CD14-positive monocyte (primary cell): ENCODE data around the gene IQCF5. TPM values are rescaled to one million over a fixed set of nuclear protein-coding genes. Genes with fewer than 3 reads are reported as not detected.

Experiments used
- DNase-seq, 3 donors: peaks; one replicate each; pipeline ENCODE4 v3.0.0-alpha.2; 2011 to 2022
- H2AFZ ChIP-seq: 2 replicates; pipeline ENCODE4 v1.6.0; 2012; ENCODE audit warnings: mild to moderate bottlenecking, low read depth, low read length, inconsistent platforms; ENCODE audit not compliant: insufficient read depth, poor library complexity, severe bottlenecking
- H3K27ac ChIP-seq, 2 donors: 1 replicate in 1 of 2; 2 replicates in 1 of 2; pipeline ENCODE4 v1.5.1; 2012 to 2013; ENCODE audit warnings: low read length in 2 of 2, control low read depth in 1 of 2, inconsistent platforms in 1 of 2, low read depth in 1 of 2, mild to moderate bottlenecking in 1 of 2
- H3K27me3 ChIP-seq, 2 donors: one replicate each; pipeline versions ENCODE4 v1.6.0 to v1.6.1; 2011 to 2013; ENCODE audit warnings: low read length in 2 of 2; ENCODE audit not compliant: control insufficient read depth in 2 of 2, insufficient read depth in 2 of 2
- H3K36me3 ChIP-seq, 2 donors: replicated peaks in 1 of 2; 1 replicate in 1 of 2; 2 replicates in 1 of 2; pipeline versions ENCODE4 v1.5.1 to v1.6.1; 2012 to 2013; ENCODE audit warnings: low read length in 2 of 2, control low read depth in 1 of 2, inconsistent platforms in 1 of 2, mild to moderate bottlenecking in 1 of 2; ENCODE audit not compliant: insufficient read depth in 2 of 2, control insufficient read depth in 1 of 2
- H3K4me1 ChIP-seq, 2 donors: 1 replicate in 1 of 2; 2 replicates in 1 of 2; pipeline versions ENCODE4 v1.5.1 to v1.6.1; 2012 to 2013; ENCODE audit warnings: low read length in 2 of 2, control low read depth in 1 of 2, inconsistent platforms in 1 of 2, mild to moderate bottlenecking in 1 of 2, moderate library complexity in 1 of 2; ENCODE audit not compliant: insufficient read depth in 2 of 2, control insufficient read depth in 1 of 2
- H3K4me2 ChIP-seq: replicated peaks from 2 replicates; pipeline ENCODE3; 2012; ENCODE audit warnings: low read length, moderate library complexity, mild to moderate bottlenecking; ENCODE audit not compliant: poor library complexity, severe bottlenecking; ENCODE audit errors: extremely low read depth
- H3K4me3 ChIP-seq, 3 experiments: fragments of 200-600 bp in 1 of 3; sonication (generic) in 1 of 3; replicated peaks in 1 of 3; 1 replicate in 2 of 3; 2 replicates in 1 of 3; pipeline ENCODE4 v1.5.1; 2011 to 2013; ENCODE audit warnings: low read length in 3 of 3, mild to moderate bottlenecking in 3 of 3, control low read depth in 2 of 3, low read depth in 2 of 3, inconsistent platforms in 1 of 3, moderate library complexity in 1 of 3
- H3K79me2 ChIP-seq: 2 replicates; pipeline ENCODE4 v1.6.0; 2012; ENCODE audit warnings: mild to moderate bottlenecking, control low read depth, inconsistent platforms, low read length, moderate library complexity; ENCODE audit not compliant: insufficient read depth
- H3K9ac ChIP-seq: 2 replicates; pipeline ENCODE4 v1.6.0; 2017; ENCODE audit warnings: low read length, mild to moderate bottlenecking; ENCODE audit not compliant: insufficient read depth, poor library complexity, severe bottlenecking
- H3K9me3 ChIP-seq, 2 donors: replicated peaks in 1 of 2; 1 replicate in 1 of 2; 2 replicates in 1 of 2; pipeline versions ENCODE4 v1.5.1 to v1.6.1; 2012 to 2013; ENCODE audit warnings: low read length in 2 of 2, control low read depth in 1 of 2; ENCODE audit not compliant: control insufficient read depth in 1 of 2, insufficient read depth in 1 of 2
- H4K20me1 ChIP-seq: 2 replicates; pipeline ENCODE4 v1.6.0; 2012; ENCODE audit warnings: mild to moderate bottlenecking, low read length, control low read depth, moderate library complexity; ENCODE audit not compliant: insufficient read depth
- H3K27ac Mint-ChIP-seq, 7 donors: one replicate each; pipeline ENCODE4 v1.8.0; 2020; ENCODE audit warnings: mild to moderate bottlenecking in 7 of 7, mixed read lengths in 7 of 7, moderate library complexity in 6 of 7, inconsistent platforms in 2 of 7
- H3K27me3 Mint-ChIP-seq, 3 donors: one replicate each; pipeline ENCODE4 v1.8.0; 2021 to 2022; ENCODE audit warnings: low read depth in 3 of 3, mild to moderate bottlenecking in 3 of 3, mixed read lengths in 3 of 3, moderate library complexity in 3 of 3, inconsistent platforms in 1 of 3
- H3K36me3 Mint-ChIP-seq, 2 donors: one replicate each; pipeline ENCODE4 v1.8.0; 2020; ENCODE audit warnings: mixed read lengths in 2 of 2, inconsistent platforms in 1 of 2, mild to moderate bottlenecking in 1 of 2
- H3K4me1 Mint-ChIP-seq: one replicate; pipeline ENCODE4 v1.8.0; 2020; ENCODE audit warnings: mild to moderate bottlenecking, mixed read lengths
- H3K4me3 Mint-ChIP-seq, 2 donors: one replicate each; pipeline ENCODE4 v1.8.0; 2020; ENCODE audit warnings: mild to moderate bottlenecking in 2 of 2, mixed read lengths in 2 of 2, moderate library complexity in 1 of 2
- H3K9me3 Mint-ChIP-seq, 7 donors: one replicate each; pipeline ENCODE4 v1.8.0; 2020 to 2022; ENCODE audit warnings: mixed read lengths in 7 of 7, mild to moderate bottlenecking in 6 of 7, moderate library complexity in 6 of 7, inconsistent platforms in 2 of 7
- CTCF ChIP-seq: fragments of 200-600 bp; IDR thresholded peaks from one replicate; pipeline ENCODE4 v1.8.0; 2022; ENCODE audit warnings: antibody characterized with exemption, mild to moderate bottlenecking
- WGBS: methylation state at CpG from one replicate; pipeline ENCODE4 v1.1.5; 2013; ENCODE audit warnings: missing lambda C conversion rate; ENCODE audit not compliant: insufficient coverage; 5-methylcytosine and 5-hydroxymethylcytosine counted together
- intact Hi-C, 2 donors: fragments of 100-400 bp; cut with micrococcal nuclease; formaldehyde crosslinking; loops; one replicate each; pipeline versions ENCODE4 v1.15.0 to v1.15.1; 2023
- polyA plus RNA-seq, 3 donors: library from polyadenylated mRNA; depleted of rRNA in 1 of 3; unstranded in 2 of 3; stranded (reverse) in 1 of 3; fragments of 300-500 nt in 2 of 3; fragments of >200 nt in 1 of 3; fragmentation: Illumina TruSeq in 2 of 3; gene quantifications; 1 replicate in 2 of 3; 2 replicates in 1 of 3; pipeline ENCODE4 v1.2.3, GENCODE V29; 2012 to 2021

IQCF5 gene
- polyA plus RNA-seq, 3 donors, result not detected

GRCh38 chr3:51887620-51888019 lies 12.2 kb upstream of the IQCF5 start:
- Histone ChIP-seq H3K27me3 (peaks cover 3 to 6% of the 10 kb centered on the region in 2 donors), H3K4me3 (no peak overlapping the region), H2AFZ (no peak overlapping the region), H3K4me2 (no peak overlapping the region), H3K9ac (no peak overlapping the region), H3K79me2 (no peaks in the 10 kb centered on the region), H3K4me1 (no peaks in the 10 kb centered on the region), H3K9me3 (no peaks in the 10 kb centered on the region), H4K20me1 (no peaks in the 10 kb centered on the region), H3K36me3 (no peaks in the 10 kb centered on the region), H3K27ac (no peak overlapping the region)
- H3K9me3 Mint-ChIP-seq, result peaks cover 0 to 3% (median 0%) of the 10 kb centered on the region in 7 donors
- no peak overlapping the region for H3K4me3 Mint-ChIP-seq
- TF ChIP-seq CTCF, result no peak
- H3K36me3 Mint-ChIP-seq, result no peaks in the 10 kb centered on the region
- no peak overlapping the region for H3K27ac Mint-ChIP-seq
- WGBS, result no CpG with 5 or more reads among the region's 2 CpGs
- H3K4me1 Mint-ChIP-seq, result no peaks in the 10 kb centered on the region
- peaks cover 14 to 29% (median 19%) of the 10 kb centered on the region in 3 donors for H3K27me3 Mint-ChIP-seq
- intact Hi-C loops, result no loop called here
- no peak for DNase-seq

- Histone ChIP-seq H2AFZ (no peak overlapping the region), H4K20me1 (no peaks in the 10 kb centered on the region), H3K4me2 (no peak overlapping the region), H3K36me3 (no peaks in the 10 kb centered on the region), H3K9ac (no peak overlapping the region), H3K4me1 (no peaks in the 10 kb centered on the region), H3K4me3 (no peak overlapping the region), H3K79me2 (no peaks in the 10 kb centered on the region), H3K27ac (no peak overlapping the region), H3K9me3 (no peaks in the 10 kb centered on the region), H3K27me3 (peaks cover 6 to 7% of the 10 kb centered on the region in 2 donors)
- Mint-ChIP-seq H3K9me3 (peaks cover 0 to 3% (median 0%) of the 10 kb centered on the region in 7 donors), H3K36me3 (no peaks in the 10 kb centered on the region), H3K4me1 (no peaks in the 10 kb centered on the region), H3K27me3 (peaks cover 11 to 22% (median 17%) of the 10 kb centered on the region in 3 donors), H3K4me3 (no peak overlapping the region), H3K27ac (no peak overlapping the region)
- no peak for TF ChIP-seq CTCF
- DNase-seq, result no peak
- intact Hi-C loops, result no loop called here
These were observed 11.0 kb upstream of the IQCF5 start for GRCh38 chr3:51886447-51886846.
